WTC11 (cell line): Measurements from ENCODE around the gene ARL15.

Source experiments
- CTCF ChIP-seq: fragments of 200-600 bp; IDR thresholded peaks from 2 replicates; pipeline ENCODE4 v1.8.0; 2022; ENCODE audit warnings: antibody characterized with exemption
- ETV6 ChIP-seq: sonication (generic); formaldehyde crosslinking; IDR thresholded peaks from 2 replicates; pipeline ENCODE4 v1.8.1; 2022; ENCODE audit warnings: mild to moderate bottlenecking, missing genetic modification reagents
- TP53 ChIP-seq: sonication (generic); formaldehyde crosslinking; IDR thresholded peaks from 2 replicates; pipeline ENCODE4 v1.8.1; 2023; ENCODE audit warnings: mild to moderate bottlenecking, missing genetic modification reagents

GRCh38 chr5:54305737-54306136 lies 4.6 kb downstream of the ARL15 start:
- no peak for TF ChIP-seq CTCF
- no peak for TF ChIP-seq ETV6 (CRISPR knock-in tag)
- no peak for TF ChIP-seq TP53 (CRISPR knock-in tag)
